H1 (cell line): ENCODE results near the gene FOXL1. TPM values are rescaled to one million over a fixed set of nuclear protein-coding genes. Genes with fewer than 3 reads are reported as not detected.

Experiments
- CTCF ChIA-PET: fragments of 300-600 bp; sonication (Branson Sonifier 250); formaldehyde crosslinking; loops from one replicate; lab custom pipeline; 2021; ENCODE audit not compliant: partially characterized antibody; lab: Charles Lee
- POLR2A ChIA-PET: fragments of 300-600 bp; sonication (Branson Sonifier 250); formaldehyde crosslinking; loops from one replicate; lab custom pipeline; 2021; ENCODE audit warnings: inconsistent platforms; ENCODE audit not compliant: partially characterized antibody; lab: Charles Lee
- DNase-seq, 2 experiments: peaks; one replicate each; pipeline versions ENCODE4 v3.0.0 to v3.0.0-alpha.2; 2010 to 2022; ENCODE audit warnings: low spot score in 2 of 2, low read depth in 1 of 2, mixed read lengths in 1 of 2
- FAIRE-seq: peaks from 2 replicates; lab custom pipeline; 2011; peaks lifted over from hg19 to GRCh38; lab: Jason Lieb, UNC
- H2AFZ ChIP-seq: 2 replicates; pipeline ENCODE4 v1.8.1; 2012; ENCODE audit warnings: low read length, inconsistent platforms
- H2AK5ac ChIP-seq: 2 replicates; pipeline ENCODE4 v1.6.1; 2013; ENCODE audit warnings: low read depth, low read length
- H2BK120ac ChIP-seq: replicated peaks from 2 replicates; pipeline ENCODE3; 2013; ENCODE audit warnings: low read depth, low read length, inconsistent platforms
- H2BK12ac ChIP-seq: 2 replicates; pipeline ENCODE4 v1.6.1; 2013; ENCODE audit warnings: low read depth, low read length
- H2BK15ac ChIP-seq: 2 replicates; pipeline ENCODE4 v1.6.1; 2013; ENCODE audit warnings: low read length
- H2BK20ac ChIP-seq: 2 replicates; pipeline ENCODE4 v1.6.1; 2013; ENCODE audit warnings: low read length
- H2BK5ac ChIP-seq: 2 replicates; pipeline ENCODE4 v1.6.1; 2013; ENCODE audit warnings: low read depth, low read length
- H3K14ac ChIP-seq: 2 replicates; pipeline ENCODE4 v1.6.1; 2013; ENCODE audit warnings: inconsistent platforms; ENCODE audit not compliant: insufficient read length
- H3K18ac ChIP-seq: 2 replicates; pipeline ENCODE4 v1.6.1; 2013; ENCODE audit warnings: low read length; ENCODE audit errors: extremely low read depth
- H3K23ac ChIP-seq: 2 replicates; pipeline ENCODE4 v1.6.1; 2013; ENCODE audit warnings: inconsistent platforms; ENCODE audit not compliant: insufficient read length
- H3K23me2 ChIP-seq: 2 replicates; pipeline ENCODE4 v1.6.1; 2013; ENCODE audit warnings: low read depth, low read length
- H3K27ac ChIP-seq: 2 replicates; pipeline ENCODE4 v1.6.1; 2011; ENCODE audit warnings: low read depth, low read length, inconsistent platforms
- H3K27me3 ChIP-seq, 4 experiments: replicated peaks in 1 of 4; 1 replicate in 1 of 4; 2 replicates in 3 of 4; pipeline versions ENCODE4 v1.6.1 to v1.8.1; 2011 to 2013; ENCODE audit warnings: low read length in 3 of 4, mild to moderate bottlenecking in 3 of 4, inconsistent platforms in 2 of 4, mixed read lengths in 2 of 4, moderate library complexity in 1 of 4; ENCODE audit not compliant: control insufficient read depth in 3 of 4, insufficient read depth in 3 of 4; ENCODE audit errors: extremely low read depth in 1 of 4
- H3K36me3 ChIP-seq, 4 experiments: 2 replicates each; pipeline versions ENCODE4 v1.6.1 to v1.8.1; 2011 to 2013; ENCODE audit warnings: mild to moderate bottlenecking in 4 of 4, low read length in 3 of 4, moderate library complexity in 2 of 4, control low read depth in 1 of 4, inconsistent platforms in 1 of 4; ENCODE audit not compliant: insufficient read depth in 4 of 4, control insufficient read depth in 2 of 4
- H3K4ac ChIP-seq: replicated peaks from 2 replicates; pipeline ENCODE3; 2013; ENCODE audit warnings: low read length, low read depth, mixed read lengths, inconsistent platforms; ENCODE audit not compliant: insufficient read length
- H3K4me1 ChIP-seq, 4 experiments: replicated peaks in 1 of 4; 1 replicate in 1 of 4; 2 replicates in 3 of 4; pipeline versions ENCODE4 v1.6.1 to v1.8.1; 2011 to 2013; ENCODE audit warnings: low read length in 3 of 4, inconsistent platforms in 2 of 4, mixed read lengths in 1 of 4; ENCODE audit not compliant: insufficient read depth in 4 of 4, control insufficient read depth in 3 of 4
- H3K4me2 ChIP-seq, 2 experiments: 2 replicates each; pipeline versions ENCODE4 v1.6.1 to v1.8.1; 2011 to 2013; ENCODE audit warnings: low read depth in 2 of 2, low read length in 2 of 2, control low read depth in 1 of 2, inconsistent platforms in 1 of 2, mild to moderate bottlenecking in 1 of 2; ENCODE audit not compliant: insufficient read depth in 1 of 2
- H3K4me3 ChIP-seq, 4 experiments: fragments of 200-600, 300-600 bp in 1 of 4; sonication (generic), shearing (Covaris generic), sonication (Bioruptor Twin) in 1 of 4; 2 replicates each; pipeline versions ENCODE4 v1.5.1 to v1.8.1; 2011 to 2016; ENCODE audit warnings: low read length in 4 of 4, low read depth in 3 of 4, control low read depth in 2 of 4, inconsistent platforms in 2 of 4, mild to moderate bottlenecking in 2 of 4, mixed read lengths in 1 of 4, moderate library complexity in 1 of 4; ENCODE audit not compliant: insufficient read depth in 2 of 4; ENCODE audit errors: extremely low read depth in 1 of 4
- H3K56ac ChIP-seq: replicated peaks from 2 replicates; pipeline ENCODE3; 2013; ENCODE audit warnings: low read depth, mild to moderate bottlenecking, mixed read lengths, low read length, inconsistent platforms; ENCODE audit not compliant: insufficient read length
- H3K79me1 ChIP-seq: 2 replicates; pipeline ENCODE4 v1.6.1; 2013; ENCODE audit warnings: low read depth, low read length, control low read depth
- H3K79me2 ChIP-seq, 2 experiments: 2 replicates each; pipeline versions ENCODE4 v1.6.1 to v1.8.1; 2012 to 2013; ENCODE audit warnings: low read length in 2 of 2, mild to moderate bottlenecking in 2 of 2, inconsistent platforms in 1 of 2; ENCODE audit not compliant: insufficient read depth in 2 of 2, control insufficient read depth in 1 of 2
- H3K9ac ChIP-seq, 4 experiments: replicated peaks in 1 of 4; 1 replicate in 1 of 4; 2 replicates in 3 of 4; pipeline versions ENCODE4 v1.6.1 to v1.8.1; 2011 to 2013; ENCODE audit warnings: low read depth in 3 of 4, low read length in 3 of 4, control low read depth in 2 of 4, mild to moderate bottlenecking in 2 of 4, moderate library complexity in 2 of 4, inconsistent platforms in 1 of 4; ENCODE audit errors: extremely low read depth in 1 of 4
- H3K9me3 ChIP-seq, 2 experiments: 2 replicates each; pipeline versions ENCODE4 v1.6.1 to v1.8.1; 2012 to 2013; ENCODE audit warnings: mild to moderate bottlenecking in 2 of 2, moderate library complexity in 2 of 2, control low read depth in 1 of 2, inconsistent platforms in 1 of 2, low read depth in 1 of 2, low read length in 1 of 2, mixed read lengths in 1 of 2; ENCODE audit not compliant: insufficient read depth in 2 of 2
- H4K20me1 ChIP-seq, 2 experiments: replicated peaks in 1 of 2; 2 replicates each; pipeline versions ENCODE3 to v1.8.1; 2011 to 2013; ENCODE audit warnings: inconsistent platforms in 2 of 2, low read length in 2 of 2, mild to moderate bottlenecking in 1 of 2; ENCODE audit not compliant: insufficient read depth in 2 of 2, control insufficient read depth in 1 of 2
- H4K5ac ChIP-seq: 2 replicates; pipeline ENCODE4 v1.6.1; 2013; ENCODE audit warnings: low read length, low read depth, mixed read lengths, inconsistent platforms; ENCODE audit not compliant: insufficient read length
- H4K8ac ChIP-seq: 2 replicates; pipeline ENCODE4 v1.8.0; 2013; ENCODE audit warnings: mild to moderate bottlenecking, moderate library complexity, low read length, inconsistent platforms; ENCODE audit not compliant: insufficient read depth; ENCODE audit errors: extremely low read depth
- H4K91ac ChIP-seq: replicated peaks from 2 replicates; pipeline ENCODE3; 2013; ENCODE audit warnings: low read length, mixed read lengths, inconsistent platforms; ENCODE audit not compliant: insufficient read length
- ATF2 ChIP-seq: IDR thresholded peaks from 2 replicates; pipeline ENCODE4 v1.6.1; 2012; ENCODE audit warnings: low read length, inconsistent platforms
- BACH1 ChIP-seq: IDR thresholded peaks from 2 replicates; pipeline ENCODE4 v1.6.1; 2012; ENCODE audit warnings: low read length, improper control_type of control experiment
- EP300 ChIP-seq, 2 experiments: IDR thresholded peaks; 1 replicate in 1 of 2; 2 replicates in 1 of 2; pipeline ENCODE4 v1.6.1; 2011 to 2012; ENCODE audit warnings: low read depth in 2 of 2, low read length in 2 of 2, mild to moderate bottlenecking in 2 of 2, borderline replicate concordance in 1 of 2, inconsistent platforms in 1 of 2, moderate library complexity in 1 of 2
- PHF8 ChIP-seq: fragments of 200-600 bp; sonication (generic); conservative IDR thresholded peaks from 2 replicates; pipeline ENCODE4 v1.7.1; 2012; ENCODE audit warnings: low read depth, mild to moderate bottlenecking, inconsistent platforms, low read length, moderate library complexity
- RBBP5 ChIP-seq: IDR thresholded peaks from 2 replicates; pipeline ENCODE4 v1.7.1; 2012; ENCODE audit warnings: low read depth, mild to moderate bottlenecking, inconsistent platforms, low read length, moderate library complexity, borderline replicate concordance
- SIRT6 ChIP-seq: IDR thresholded peaks from one replicate; pipeline ENCODE4 v1.7.1; 2012; ENCODE audit warnings: low read length, inconsistent platforms
- SP4 ChIP-seq: IDR thresholded peaks from 2 replicates; pipeline ENCODE4 v1.6.1; 2012; ENCODE audit warnings: low read length, inconsistent platforms
- TAF7 ChIP-seq: optimal IDR thresholded peaks from 2 replicates; pipeline ENCODE3; 2011; ENCODE audit warnings: low read depth, mild to moderate bottlenecking, inconsistent platforms, low read length, moderate library complexity, borderline replicate concordance
- TCF12 ChIP-seq: IDR thresholded peaks from 2 replicates; pipeline ENCODE4 v1.6.1; 2011; ENCODE audit warnings: low read depth, mild to moderate bottlenecking, low read length
- WGBS, 2 experiments: shearing (Covaris generic) in 1 of 2; methylation state at CpG; one replicate each; pipeline versions ENCODE4 v1.1.6 to v1.1.7; 2013 to 2015; ENCODE audit warnings: low lambda C conversion rate in 2 of 2, mixed read lengths in 2 of 2, inconsistent platforms in 1 of 2, low coverage in 1 of 2, missing lambda C conversion rate in 1 of 2; ENCODE audit not compliant: insufficient replicate concordance in 2 of 2, insufficient coverage in 1 of 2, insufficient read length in 1 of 2; ENCODE audit errors: extremely low coverage in 1 of 2, missing lambda C conversion rate in 1 of 2; 5-methylcytosine and 5-hydroxymethylcytosine counted together
- polyA plus RNA-seq, 7 experiments: library from polyadenylated mRNA; depleted of rRNA in 3 of 7; stranded (reverse) in 5 of 7; unstranded in 2 of 7; fragments of >200 nt in 5 of 7; fragments of 200-250 nt in 2 of 7; gene quantifications; 1 replicate in 5 of 7; 2 replicates in 1 of 7; 4 replicates in 1 of 7; pipeline versions ENCODE4 v1.2.1 to v1.2.3, GENCODE V29; 2011 to 2013; ENCODE audit warnings: missing spikeins in 2 of 7, mixed read lengths in 2 of 7
- total RNA-seq: library from RNA; stranded (reverse); fragmentation: NEBNext Ultra II Directional; extraction: Animal tissue kit (Norgen Biotek cat#: 25700); gene quantifications from 2 replicates; pipeline ENCODE4 v1.2.1, GENCODE V29; 2021
- TF ChIP-seq, protein P1 (sequence below): IDR thresholded peaks from 2 replicates; pipeline ENCODE4 v1.6.1; 2012; ENCODE audit warnings: inconsistent platforms

The FOXL1 gene
- total and polyA plus RNA-seq, 2 of the 8 experiments (the other 6 are each of a cell fraction or from before 2014, with no cell fraction given): 0.03 TPM; not detected in 1

- no peak overlapping the region for H2BK15ac ChIP-seq
- CTCF ChIA-PET: interaction anchor here (1.0 to 3.5 kb wide), 4 partner anchors 14 to 188 kb away, joined by 3 to 13 read pairs (median 4); no protein-coding TSS in a partner anchor
- H3K23me2 ChIP-seq: peaks cover 11% of the 10 kb centered on the region; the same call in 1 of the 2 replicates
- H4K91ac ChIP-seq: no peak overlapping the region
- H3K79me2 ChIP-seq: no peaks in the 10 kb centered on the region
- H3K23ac ChIP-seq: no peak overlapping the region
- no peaks in the 10 kb centered on the region for H3K79me1 ChIP-seq
- H2AFZ ChIP-seq: no peak overlapping the region
- peaks cover 82 to 100% (median 92%) of the 10 kb centered on the region in 4 experiments for H3K27me3 ChIP-seq
- 0 out of 2 replicates have a peak overlapping the region, but pooled peaks have one; percentile 71 for H2AK5ac ChIP-seq
- no peak for FAIRE-seq
- H3K18ac ChIP-seq: no peak overlapping the region
- H4K5ac ChIP-seq: no peak overlapping the region
- peaks cover 8 to 49% (median 27%) of the 10 kb centered on the region in 4 experiments for H3K4me1 ChIP-seq
- H3K56ac ChIP-seq: no peak overlapping the region
- H3K36me3 ChIP-seq: peaks cover 0 to 10% (median 0%) of the 10 kb centered on the region in 4 experiments; a peak in 1 of 8 replicates
- DNase-seq: no peak
- H3K4me2 ChIP-seq: peak overlapping the region; percentile 83 to 95
- POLR2A ChIA-PET: no interaction called here
- H3K14ac ChIP-seq: no peak overlapping the region
- H3K9ac ChIP-seq: no peak overlapping the region
- no peak overlapping the region for H3K27ac ChIP-seq
- H4K20me1 ChIP-seq: peaks cover 11 to 15% of the 10 kb centered on the region in 2 experiments
- H3K9me3 ChIP-seq: no peaks in the 10 kb centered on the region
- 4% methylated on average over 12 of the region's 12 CpGs; no CpG with 5 or more reads in 1 of the 2 experiments for WGBS, 2 experiments
- H2BK12ac ChIP-seq: peak overlapping the region; percentile 53; the same call in 1 of the 2 replicates
- H2BK5ac ChIP-seq: no peak overlapping the region
- no peak overlapping the region for H4K8ac ChIP-seq
- no peak overlapping the region for H3K4ac ChIP-seq
- H2BK20ac ChIP-seq: no peak overlapping the region
- no peak overlapping the region for H2BK120ac ChIP-seq
- H3K4me3 ChIP-seq: peak overlapping the region; percentile 18 to 66 (median 34); a peak in 3 of 8 replicates
- TF ChIP-seq RBBP5 (no peak), ATF2 (no peak), EP300 (IDR thresholded peaks at IDR 0.05; ENCODE audit: borderline replicate concordance in 1 of 2, low read depth in 2 of 2, low read length in 2 of 2) (no peak), SIRT6 (no peak), PHF8 (no peak), BACH1 (no peak), SP4 (no peak), TAF7 (no peak), TCF12 (0 out of 2 replicates have a peak, but pooled peaks have one; percentile 42)
- TF ChIP-seq, protein P1, sequence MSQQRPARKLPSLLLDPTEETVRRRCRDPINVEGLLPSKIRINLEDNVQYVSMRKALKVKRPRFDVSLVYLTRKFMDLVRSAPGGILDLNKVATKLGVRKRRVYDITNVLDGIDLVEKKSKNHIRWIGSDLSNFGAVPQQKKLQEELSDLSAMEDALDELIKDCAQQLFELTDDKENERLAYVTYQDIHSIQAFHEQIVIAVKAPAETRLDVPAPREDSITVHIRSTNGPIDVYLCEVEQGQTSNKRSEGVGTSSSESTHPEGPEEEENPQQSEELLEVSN: peak; percentile 9; the same call in 1 of the 2 replicates
These were observed 906 bp upstream of the FOXL1 start for GRCh38 chr16:86577314-86577971.
